GM21447 (cell line): ENCODE results near the gene AIPL1.

ENCODE experiments used
- ATAC-seq: cut with Tn5 transposase; IDR thresholded peaks from one replicate; pipeline ENCODE4 v1.9.1; 2021; ENCODE audit not compliant: unreplicated experiment

Gene AIPL1

DNA sequence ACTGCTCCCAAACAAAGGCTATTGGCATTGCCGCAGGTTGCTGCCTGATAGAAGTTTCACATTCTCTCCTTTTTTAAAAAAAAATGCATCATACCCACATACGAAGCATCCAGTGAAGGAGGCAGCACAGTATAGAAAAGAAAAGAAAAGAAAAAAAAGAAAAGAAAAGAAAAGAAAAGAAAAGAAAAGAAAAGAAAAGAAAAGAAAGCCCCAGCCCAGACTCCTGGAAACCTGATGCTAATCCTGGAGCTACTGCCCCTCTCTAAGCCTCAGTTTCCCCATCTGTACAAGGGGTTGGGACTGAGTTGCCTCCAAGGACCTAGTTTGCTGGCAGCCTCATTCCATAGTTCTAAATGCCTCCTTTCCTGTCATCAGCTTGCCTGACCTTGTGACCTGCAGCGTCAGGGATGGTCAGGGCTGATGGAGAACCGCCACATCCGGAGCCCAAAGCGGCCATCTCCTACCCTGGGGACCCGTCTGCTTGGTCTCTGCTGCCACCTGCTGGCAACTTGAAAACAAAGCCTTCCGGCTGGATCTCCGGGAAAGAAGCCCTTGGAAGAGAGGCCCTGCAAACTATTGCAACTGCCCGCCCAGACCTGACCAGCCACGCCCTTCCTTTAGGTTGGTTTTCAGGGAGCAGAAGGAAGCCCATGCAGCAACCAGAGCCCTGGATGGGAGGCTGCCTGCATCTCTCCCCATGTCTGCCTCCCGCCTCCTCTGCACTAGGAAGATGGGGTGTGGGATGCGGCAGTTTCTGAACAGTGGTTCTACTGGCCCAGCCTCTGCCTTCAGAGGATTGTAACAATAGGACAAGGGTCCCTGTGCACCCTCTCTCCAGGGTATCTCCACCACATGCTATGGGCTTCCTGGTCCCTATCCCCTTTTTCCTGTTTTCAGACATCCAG is 13.0 kb downstream of the AIPL1 start:
- ATAC-seq, result no peak

DNA sequence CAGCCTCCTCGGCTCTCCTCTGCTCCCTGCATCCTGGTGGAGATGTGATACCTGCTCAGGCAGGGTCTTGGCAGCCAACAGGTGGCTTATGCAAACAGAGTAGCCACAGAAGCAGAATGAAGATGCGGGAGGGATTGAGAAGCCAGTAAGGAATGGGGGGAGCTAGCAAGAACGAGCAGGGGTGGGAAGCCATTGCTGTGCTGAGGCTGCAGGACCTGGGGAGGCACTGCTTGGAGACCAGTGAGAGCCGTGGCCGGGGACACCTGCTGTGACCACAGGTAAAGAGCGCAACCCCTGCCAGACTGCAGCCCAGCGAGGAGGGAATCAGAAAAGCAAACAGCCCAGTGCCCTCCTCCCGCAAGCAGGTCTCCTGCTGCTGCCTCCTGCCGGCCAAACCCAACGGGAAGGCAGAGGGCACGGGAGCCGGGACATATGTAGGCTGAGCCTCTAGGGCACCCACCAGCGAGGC is 14.7 kb downstream of the AIPL1 start:
- ATAC-seq, result no peak

DNA sequence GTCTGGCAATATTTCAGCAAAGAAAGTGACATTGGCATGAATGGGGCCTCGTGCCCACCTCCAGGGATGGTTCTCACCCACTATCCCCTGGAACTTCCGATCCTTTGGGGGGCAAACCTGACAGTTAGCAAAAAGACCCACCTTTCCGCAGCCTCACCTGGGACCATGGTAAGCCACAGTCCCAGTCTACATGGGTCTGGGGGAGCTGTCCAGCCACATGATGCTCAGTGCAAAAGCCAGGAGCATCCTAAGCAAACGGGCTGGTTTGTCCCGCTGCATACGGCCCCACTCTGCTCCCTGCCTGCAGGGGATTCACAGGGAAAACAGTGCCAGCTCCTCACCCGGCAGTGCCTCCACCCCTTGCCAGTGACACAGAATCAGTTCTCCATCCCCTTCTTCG is 19.3 kb downstream of the AIPL1 start:
- ATAC-seq, result no peak

DNA sequence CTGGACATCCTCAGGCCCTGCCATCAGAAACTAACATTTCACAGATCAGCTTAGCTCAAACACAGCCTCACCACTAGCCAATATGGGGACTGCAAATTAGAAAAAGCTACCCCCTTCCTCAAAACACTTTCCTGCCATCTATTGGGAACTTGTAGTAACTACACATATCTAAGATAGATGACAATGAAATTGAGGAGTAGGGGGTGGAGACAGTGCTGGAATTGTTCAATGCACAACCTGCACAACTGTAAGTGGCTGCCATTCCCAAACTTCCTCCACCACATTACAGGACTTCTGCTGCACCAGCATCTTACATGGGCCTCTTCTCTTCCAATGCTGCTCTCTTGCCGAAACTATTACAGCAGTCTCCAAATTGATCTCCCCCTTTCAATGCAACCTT is 21.9 kb downstream of the AIPL1 start:
- no peak for ATAC-seq

DNA sequence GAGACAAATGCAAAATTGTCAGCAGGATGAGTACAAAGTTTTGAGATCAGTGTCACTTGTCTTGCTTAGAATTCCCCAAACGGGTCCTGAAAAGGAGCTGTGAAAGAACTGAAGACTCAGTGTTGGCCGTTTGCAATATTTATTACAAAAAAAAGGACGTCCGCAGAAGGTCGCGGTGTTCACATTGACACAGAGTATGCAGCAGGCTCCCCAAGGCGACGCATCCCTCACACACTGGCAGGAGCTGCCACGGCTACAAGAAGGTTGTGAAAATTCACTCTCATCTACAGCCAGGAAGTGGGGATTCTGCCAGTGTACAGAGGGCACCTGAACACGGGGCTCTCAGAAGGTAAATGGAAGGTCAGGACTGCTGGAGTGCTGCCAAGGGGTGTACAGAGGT is 26.2 kb downstream of the AIPL1 start:
- no peak for ATAC-seq

DNA sequence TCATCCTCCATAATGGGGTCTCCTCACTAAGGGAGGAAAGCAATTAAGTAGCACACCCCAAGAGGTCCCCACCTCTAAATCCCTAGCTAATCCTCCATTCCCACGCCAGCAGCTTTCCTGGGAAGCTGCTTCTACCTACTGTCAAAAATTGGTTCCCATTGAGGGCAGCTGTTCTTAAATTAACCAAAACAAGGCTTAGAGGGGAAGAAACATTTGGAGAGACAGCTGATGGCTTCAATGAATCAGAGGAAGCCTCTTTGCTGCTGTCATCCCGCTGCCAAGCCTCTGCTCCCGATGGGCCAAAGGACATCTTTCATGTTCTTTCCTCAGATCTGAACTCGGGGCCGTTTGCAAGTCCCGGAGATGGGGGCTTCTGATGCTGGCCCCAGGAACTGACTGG is 26.6 kb downstream of the AIPL1 start:
- ATAC-seq, result no peak

DNA sequence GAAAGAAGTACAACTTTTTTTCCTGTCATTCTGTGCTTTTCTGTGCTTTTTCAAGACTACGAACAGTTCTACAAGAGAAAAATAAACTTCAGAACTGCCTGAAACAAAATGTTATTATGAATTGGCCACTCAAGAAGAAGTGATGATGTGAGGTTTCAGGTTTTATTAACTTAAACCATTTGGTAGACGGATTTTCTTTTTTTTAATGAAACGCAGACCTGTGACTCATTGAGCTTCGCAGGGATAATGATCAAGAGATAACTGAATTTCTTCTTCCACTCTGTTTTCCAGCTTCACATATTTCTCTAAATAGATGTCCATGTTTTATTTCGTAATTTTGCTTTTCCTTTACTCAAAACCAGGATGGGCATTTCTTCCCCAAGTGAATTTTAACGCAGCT is 32.7 kb downstream of the AIPL1 start:
- no peak for ATAC-seq

DNA sequence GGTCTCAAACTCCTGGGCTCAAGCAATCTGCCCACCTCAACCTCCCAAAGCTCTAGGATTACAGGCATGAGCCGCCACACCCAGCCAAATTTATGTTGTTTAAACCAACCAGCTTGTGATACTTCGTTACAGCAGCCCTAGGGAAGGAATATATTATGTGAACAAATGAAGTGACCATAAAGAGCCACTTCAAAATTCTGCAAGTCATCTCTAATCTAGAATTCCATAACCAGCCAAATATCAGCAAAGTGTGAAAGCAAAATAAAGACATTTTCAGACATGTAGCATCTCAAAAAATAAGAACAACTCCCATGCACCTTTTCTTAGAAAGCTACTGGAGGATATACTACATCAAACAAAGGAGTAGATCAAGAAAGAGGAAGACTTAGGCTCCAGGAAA is 36.0 kb downstream of the AIPL1 start:
- no peak for ATAC-seq

DNA sequence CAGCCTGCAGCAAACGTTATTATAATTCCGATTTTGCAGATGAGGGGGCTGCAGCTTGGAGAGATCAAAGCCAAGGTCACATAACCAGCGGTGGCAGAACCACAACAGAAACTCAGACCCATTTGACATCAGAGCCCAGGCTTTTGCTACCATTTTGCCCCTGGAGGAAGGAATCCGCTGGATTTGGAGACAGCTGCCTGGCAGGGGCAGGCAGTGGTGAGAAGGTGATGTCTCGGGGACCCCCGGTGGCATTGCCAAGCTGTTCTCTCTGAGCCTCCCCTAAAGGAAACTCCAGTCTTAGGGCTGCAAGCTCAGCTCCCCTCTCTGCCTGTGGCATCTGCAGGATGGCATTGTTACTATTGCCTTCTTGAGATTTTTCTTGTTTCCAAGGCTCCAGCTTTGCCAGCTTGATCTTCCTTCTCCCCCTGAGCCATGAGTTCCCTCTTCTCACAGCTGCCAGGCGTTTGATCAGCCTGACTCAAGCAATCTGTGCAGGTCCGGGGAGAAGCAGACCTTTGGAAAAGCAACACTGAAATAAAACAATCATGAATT is 40.8 kb downstream of the AIPL1 start:
- no peak for ATAC-seq

DNA sequence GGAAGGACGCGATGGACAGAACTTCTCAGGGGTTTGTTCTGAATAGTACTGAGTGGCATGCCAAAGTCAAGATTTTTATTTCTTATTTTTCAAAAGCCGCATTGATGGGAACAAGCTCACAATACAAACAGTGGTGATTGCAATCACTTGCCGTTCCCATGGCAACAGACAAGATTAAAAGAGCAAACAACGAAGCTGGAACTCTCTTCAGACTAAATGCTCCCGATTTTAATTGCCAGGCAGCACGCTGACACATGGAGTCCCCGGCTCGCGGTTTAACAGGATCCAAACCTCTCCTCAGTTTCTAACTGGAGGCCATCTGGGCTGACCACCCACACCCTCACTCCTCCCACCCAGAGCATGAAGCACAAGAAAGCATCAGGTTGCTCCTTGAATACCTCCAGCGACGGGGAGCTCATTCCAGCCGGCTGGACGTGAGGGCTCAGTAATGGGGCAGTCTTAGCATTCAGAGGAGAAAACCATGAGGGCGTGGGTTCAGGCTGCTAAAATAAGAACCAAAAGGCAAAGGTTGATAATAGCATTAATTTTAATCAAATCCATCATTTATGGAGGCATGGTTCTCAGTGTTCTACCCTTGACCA is 41.5 kb downstream of the AIPL1 start:
- no peak for ATAC-seq

DNA sequence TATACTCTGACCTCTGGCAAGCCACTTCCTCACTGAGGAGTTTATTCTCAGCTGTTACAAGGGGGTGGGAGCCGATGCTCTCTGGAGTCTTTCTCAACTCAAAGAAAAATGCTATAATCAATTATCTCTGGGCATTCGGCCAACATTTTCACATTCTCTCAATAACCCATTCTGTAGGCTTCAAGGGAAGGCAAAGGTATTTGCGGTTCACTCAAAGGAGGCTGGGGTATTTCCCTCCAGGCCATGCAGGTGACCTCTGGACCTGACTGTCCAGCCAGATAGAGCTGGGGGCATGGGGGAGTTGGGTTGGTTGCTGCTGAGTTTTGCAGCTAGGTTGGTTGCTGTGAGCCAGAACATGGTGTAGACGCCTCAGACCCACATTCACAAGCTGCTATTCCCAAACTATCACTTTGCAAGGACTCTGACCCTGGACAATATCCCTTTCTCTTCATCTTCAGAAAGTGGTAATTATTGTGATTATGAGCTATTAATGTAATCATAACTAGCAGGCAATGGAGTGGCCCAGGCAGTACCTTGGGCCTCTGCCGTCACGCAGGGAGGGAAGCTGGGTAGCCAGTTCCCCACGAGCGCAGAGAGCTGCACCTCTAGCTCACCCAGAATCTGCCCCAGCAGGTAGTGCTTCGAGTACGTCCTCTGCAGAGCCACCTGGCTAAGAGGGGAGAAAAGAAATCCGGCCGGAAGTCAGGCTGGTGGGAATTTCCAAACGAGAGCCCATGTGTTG is 42.1 kb downstream of the AIPL1 start:
- no peak for ATAC-seq

DNA sequence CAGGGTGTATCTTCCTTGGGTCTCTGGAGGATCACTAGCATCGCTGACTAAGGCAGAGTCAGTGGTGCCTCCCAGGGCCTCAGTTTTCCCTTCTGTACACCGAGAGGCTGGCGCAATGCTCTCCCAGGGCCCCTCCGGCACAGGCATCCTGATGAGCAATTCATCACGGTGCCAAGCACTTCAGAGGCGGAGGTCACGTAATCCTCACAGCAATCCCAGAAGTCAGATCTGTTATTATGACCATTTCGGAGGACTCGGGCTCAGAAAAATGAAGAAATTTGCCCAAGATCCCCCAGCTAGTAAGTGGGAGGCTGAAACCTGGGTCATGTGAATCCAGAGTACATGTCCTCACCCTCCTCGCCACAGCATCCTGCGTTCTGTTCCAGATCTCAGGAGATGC is 46.5 kb downstream of the AIPL1 start:
- ATAC-seq, result no peak

DNA sequence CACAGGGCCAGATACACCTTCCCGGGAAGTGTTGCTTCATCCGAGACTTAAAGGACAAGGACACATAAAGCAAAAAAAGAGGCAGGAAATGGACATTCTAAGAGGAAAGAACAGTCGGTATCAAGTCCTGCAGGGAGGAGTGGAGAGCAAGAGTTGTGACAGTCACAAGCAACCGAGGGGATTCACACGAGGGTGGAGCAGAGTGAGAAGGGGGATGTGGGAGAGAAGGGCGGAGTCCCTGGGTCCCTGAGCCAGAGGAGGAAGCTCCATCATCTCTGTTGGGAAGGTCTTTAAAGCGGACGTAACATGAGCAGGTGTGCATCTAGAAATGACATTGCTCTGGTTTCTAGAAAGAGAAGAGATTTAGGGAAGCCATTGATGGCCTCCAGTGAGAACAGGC is 47.1 kb downstream of the AIPL1 start:
- ATAC-seq, result no peak

DNA sequence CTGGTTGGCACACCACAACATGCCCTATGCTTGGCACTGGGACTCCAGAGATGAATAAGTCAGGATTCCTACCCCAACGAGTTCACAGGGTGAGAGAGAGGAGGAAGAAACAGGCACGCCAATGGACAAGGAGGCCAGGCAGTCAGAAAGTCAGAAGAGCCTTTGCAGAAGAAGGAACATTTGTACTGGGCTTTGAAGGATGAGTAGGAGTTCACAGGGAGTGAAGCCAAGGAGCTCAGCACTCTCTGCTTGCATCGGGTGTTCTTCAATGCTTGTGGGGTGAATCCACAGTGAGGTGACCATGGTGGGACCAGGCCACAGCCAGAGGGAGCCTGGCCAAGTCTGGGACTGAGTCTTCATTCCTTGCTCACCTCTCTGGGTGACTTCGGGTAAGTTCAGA is 47.5 kb downstream of the AIPL1 start:
- ATAC-seq, result no peak

DNA sequence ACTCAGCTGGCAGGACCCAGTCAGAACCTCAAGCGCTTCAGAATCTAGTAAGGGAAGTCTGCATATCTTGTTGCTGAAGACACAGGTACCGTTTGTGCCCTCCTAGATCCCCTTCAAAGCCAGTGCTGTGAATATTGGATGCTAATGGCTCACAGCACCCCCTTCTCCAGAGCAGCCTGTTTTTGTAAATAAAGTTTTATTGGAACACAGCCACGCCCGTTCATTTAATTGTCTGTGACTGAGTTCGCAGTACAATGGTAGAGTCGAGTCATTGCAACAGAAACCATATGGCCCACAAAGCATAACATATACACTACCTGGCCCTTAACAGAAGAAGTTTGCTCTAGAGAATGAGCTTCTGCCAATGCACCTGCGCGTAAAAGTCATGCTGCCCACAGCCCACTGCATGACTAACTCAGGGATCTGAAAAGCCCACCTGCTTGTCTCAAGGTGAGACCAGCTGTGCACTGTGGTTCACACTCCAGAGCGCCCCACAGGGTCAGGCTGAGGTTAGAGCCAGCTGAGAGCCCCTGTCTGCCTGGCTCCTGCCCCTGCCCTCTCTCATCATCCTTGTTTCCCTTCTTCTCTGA is 48.8 kb downstream of the AIPL1 start:
- no peak for ATAC-seq

DNA sequence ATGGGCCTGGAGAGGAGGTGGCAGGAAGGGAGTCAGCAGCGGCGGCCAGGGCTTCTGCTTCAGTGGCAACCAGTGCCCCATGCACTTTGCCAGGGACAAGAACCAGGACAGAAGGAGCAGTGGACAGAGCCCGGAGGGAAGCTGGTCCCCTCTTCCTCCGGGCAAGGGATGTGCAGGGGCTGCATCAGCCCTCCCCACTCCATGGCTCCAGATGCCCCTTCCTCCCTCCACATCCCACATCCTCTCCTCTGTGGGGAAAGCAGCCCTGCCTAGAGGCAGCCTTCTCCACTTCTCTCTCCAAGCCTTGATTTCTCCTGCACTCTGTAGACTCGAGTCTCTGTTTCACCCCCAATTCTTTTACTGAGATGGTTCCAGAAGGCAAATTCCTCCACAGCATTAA is 50.4 kb downstream of the AIPL1 start:
- no peak for ATAC-seq

DNA sequence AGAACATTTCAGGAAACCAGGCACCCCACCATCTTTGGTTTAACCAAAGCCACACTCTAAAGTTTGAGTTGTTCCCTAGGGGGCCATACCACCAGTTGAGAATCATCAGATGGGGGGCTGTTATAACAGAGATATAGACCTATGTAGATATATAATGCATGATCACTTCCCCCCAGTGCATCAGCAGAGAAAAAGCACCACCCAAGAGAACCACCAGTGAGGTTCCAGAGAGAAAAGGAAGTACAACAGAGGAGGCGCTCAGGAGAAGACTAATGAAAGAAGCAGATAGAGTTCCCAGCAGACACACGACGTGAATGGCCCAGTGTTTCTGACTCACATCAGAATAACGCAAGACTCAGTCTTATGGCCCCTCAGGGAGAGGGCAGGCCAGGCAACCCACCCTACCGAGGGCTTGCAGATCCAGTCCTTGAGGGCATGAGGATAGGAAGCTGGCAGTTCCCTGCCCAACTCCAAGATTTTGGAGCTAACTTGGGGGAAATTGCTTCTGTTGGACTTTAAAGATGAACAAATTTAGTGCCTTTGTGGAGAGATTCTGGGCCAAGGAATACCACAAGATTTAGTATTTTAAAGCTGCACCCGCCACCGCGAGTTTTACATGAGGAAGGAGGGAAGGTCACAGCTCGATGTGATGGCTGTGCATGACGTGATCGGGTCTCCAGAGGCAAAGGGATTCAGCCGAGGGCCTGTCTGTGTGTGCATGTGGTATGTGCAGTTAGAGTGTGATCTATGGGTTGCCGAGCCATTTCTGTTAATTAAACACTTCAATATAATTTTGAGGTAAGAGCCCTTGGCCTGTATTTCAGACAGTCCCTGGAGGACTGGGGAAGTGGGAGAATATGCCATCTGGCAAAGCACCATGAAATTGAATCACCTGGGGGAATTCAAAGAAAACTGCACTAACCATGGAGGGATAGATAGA is 53.1 kb downstream of the AIPL1 start:
- ATAC-seq, result no peak

DNA sequence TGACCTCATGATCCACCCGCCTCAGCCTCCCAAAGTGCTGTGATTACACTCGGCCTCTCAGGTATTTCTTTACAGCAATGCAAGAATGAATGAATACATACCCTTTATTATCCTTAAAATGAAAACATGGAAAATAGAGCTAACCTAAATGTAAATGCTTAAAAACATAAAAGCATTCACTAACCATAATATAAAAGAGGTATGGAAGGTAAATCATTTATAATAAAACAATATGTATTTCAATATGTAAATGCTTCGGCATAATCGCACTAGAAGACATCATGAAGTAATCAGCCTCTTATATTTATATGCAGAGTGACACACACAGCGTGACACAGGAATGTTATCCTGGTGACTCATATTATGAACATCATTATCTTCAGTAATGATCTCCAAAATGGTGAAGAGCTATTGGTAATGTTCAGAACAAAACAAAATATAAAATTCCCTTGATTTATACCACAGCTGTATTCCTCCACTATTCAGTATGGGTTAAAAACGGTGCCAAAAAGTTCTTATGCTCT is 53.9 kb downstream of the AIPL1 start:
- ATAC-seq, result no peak

DNA sequence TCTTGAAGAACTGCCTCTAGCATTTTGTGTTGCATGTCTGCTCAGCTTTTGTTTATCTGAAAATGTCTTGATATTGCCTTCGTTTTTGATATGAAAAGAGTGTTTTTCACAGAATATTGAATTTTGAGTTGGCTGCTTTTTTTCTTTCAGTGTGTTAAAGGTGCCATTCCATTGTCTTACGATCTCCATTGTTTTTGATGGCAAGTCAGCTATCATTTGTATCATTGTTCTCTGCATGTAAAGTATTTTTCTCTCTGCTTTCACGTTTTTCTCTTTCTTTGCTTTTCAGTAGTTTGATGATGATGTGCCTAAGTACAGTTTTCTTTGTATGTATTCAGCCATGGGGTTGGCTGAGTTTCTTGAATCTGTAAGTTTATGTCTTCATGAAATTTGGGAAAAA is 57.0 kb downstream of the AIPL1 start:
- ATAC-seq, result no peak

DNA sequence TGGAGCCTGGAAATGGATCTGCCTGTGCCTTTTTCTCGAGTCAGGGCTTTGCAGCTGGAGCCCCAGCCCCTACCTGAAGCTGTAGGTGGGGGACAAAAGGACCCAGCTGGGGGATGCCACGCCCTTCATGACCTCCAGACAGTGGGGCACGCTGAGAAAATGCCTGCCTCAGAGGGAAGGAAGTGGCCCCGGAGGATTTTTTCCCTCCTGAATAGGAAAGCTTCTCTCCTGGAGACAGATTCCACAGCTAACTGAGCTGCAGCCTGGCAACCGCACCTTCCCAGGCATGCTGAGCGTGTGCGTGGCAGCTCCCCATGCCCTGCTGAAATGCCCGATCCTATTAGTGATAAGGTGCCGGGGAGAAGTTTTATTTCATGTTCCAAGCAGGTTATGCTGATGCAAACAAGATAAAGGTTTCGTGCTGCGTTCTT is 58.0 kb downstream of the AIPL1 start:
- no peak for ATAC-seq
